ENCODE data around the gene NDUFB7.

DNA sequence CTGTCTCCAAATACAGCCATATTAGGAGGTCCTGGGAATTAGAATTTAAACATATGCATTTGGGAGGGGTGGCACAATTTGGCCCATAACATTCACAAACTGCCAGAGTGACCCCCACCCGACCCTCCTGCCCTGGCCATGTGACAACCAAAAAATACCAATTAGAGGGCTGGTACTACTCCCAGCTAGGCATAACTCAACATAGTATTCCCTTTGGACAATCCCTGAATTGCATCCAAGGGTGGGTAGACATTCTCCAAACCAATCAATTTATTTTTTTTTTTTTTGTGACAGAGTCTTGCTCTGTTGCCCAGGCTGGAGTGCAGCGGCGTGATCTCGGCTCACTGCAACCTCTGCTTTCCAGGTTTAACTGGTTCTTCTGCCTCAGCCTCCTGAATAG, 40.8 kb upstream of the NDUFB7 start:
- TF ChIP-seq, protein P1, sequence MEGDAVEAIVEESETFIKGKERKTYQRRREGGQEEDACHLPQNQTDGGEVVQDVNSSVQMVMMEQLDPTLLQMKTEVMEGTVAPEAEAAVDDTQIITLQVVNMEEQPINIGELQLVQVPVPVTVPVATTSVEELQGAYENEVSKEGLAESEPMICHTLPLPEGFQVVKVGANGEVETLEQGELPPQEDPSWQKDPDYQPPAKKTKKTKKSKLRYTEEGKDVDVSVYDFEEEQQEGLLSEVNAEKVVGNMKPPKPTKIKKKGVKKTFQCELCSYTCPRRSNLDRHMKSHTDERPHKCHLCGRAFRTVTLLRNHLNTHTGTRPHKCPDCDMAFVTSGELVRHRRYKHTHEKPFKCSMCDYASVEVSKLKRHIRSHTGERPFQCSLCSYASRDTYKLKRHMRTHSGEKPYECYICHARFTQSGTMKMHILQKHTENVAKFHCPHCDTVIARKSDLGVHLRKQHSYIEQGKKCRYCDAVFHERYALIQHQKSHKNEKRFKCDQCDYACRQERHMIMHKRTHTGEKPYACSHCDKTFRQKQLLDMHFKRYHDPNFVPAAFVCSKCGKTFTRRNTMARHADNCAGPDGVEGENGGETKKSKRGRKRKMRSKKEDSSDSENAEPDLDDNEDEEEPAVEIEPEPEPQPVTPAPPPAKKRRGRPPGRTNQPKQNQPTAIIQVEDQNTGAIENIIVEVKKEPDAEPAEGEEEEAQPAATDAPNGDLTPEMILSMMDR (IDR thresholded peaks at IDR 0.05) = no peak
- no peak for TF ChIP-seq SIN3A (IDR thresholded peaks at IDR 0.05; ENCODE audit: borderline replicate concordance, insufficient read depth, low read depth, low read length)
- TF ChIP-seq TCF7L2 (IDR thresholded peaks at IDR 0.05; ENCODE audit: low read depth, low read length) = no peak
- TF ChIP-seq POLR2AphosphoS5 (IDR thresholded peaks at IDR 0.05; ENCODE audit: low read depth, low read length) = no peak
- TF ChIP-seq, protein P2, sequence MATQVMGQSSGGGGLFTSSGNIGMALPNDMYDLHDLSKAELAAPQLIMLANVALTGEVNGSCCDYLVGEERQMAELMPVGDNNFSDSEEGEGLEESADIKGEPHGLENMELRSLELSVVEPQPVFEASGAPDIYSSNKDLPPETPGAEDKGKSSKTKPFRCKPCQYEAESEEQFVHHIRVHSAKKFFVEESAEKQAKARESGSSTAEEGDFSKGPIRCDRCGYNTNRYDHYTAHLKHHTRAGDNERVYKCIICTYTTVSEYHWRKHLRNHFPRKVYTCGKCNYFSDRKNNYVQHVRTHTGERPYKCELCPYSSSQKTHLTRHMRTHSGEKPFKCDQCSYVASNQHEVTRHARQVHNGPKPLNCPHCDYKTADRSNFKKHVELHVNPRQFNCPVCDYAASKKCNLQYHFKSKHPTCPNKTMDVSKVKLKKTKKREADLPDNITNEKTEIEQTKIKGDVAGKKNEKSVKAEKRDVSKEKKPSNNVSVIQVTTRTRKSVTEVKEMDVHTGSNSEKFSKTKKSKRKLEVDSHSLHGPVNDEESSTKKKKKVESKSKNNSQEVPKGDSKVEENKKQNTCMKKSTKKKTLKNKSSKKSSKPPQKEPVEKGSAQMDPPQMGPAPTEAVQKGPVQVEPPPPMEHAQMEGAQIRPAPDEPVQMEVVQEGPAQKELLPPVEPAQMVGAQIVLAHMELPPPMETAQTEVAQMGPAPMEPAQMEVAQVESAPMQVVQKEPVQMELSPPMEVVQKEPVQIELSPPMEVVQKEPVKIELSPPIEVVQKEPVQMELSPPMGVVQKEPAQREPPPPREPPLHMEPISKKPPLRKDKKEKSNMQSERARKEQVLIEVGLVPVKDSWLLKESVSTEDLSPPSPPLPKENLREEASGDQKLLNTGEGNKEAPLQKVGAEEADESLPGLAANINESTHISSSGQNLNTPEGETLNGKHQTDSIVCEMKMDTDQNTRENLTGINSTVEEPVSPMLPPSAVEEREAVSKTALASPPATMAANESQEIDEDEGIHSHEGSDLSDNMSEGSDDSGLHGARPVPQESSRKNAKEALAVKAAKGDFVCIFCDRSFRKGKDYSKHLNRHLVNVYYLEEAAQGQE (IDR thresholded peaks at IDR 0.05; ENCODE audit: insufficient read depth in 1 of 2, low read depth in 2 of 2, low read length in 1 of 2) = no peak
